Endodermal cell (in vitro differentiated cells): Measurements from ENCODE around the gene ESR2. TPM values are rescaled to one million over a fixed set of nuclear protein-coding genes. Genes with fewer than 3 reads are reported as not detected.
"Not testable (repeated sequence)": the region's sequence is repeated elsewhere in the genome, so short reads cannot be mapped to it uniquely, and the experiment has no call there.

Experiments
- DNase-seq: peaks from one replicate; pipeline ENCODE4 v3.0.0-alpha.2; 2017
- H3K27ac ChIP-seq: 2 replicates; pipeline ENCODE4 v1.5.1; 2013; ENCODE audit warnings: mild to moderate bottlenecking, low read depth, low read length, moderate library complexity
- H3K27me3 ChIP-seq: 2 replicates; pipeline ENCODE4 v1.6.1; 2013; ENCODE audit warnings: mild to moderate bottlenecking, low read length, moderate library complexity; ENCODE audit not compliant: insufficient read depth, control insufficient read depth, poor library complexity, severe bottlenecking
- H3K36me3 ChIP-seq: 2 replicates; pipeline ENCODE4 v1.7.0; 2013; ENCODE audit warnings: mild to moderate bottlenecking, low read length, moderate library complexity; ENCODE audit not compliant: control insufficient read depth, insufficient read depth
- H3K4me1 ChIP-seq: one replicate; pipeline ENCODE4 v1.7.0; 2013; ENCODE audit warnings: low read length; ENCODE audit not compliant: control insufficient read depth, insufficient read depth
- H3K4me3 ChIP-seq: 2 replicates; pipeline ENCODE4 v1.5.1; 2013; ENCODE audit warnings: mild to moderate bottlenecking, low read length, moderate library complexity
- H3K9ac ChIP-seq: 2 replicates; pipeline ENCODE4 v1.6.1; 2013; ENCODE audit warnings: mild to moderate bottlenecking, low read length, moderate library complexity; ENCODE audit not compliant: poor library complexity, severe bottlenecking; ENCODE audit errors: extremely low read depth
- H3K9me3 ChIP-seq: 2 replicates; pipeline ENCODE4 v1.6.1; 2013; ENCODE audit warnings: mild to moderate bottlenecking, low read length, moderate library complexity; ENCODE audit not compliant: control insufficient read depth
- H3K27ac Mint-ChIP-seq: 2 replicates; pipeline ENCODE4 v1.8.0; 2020; ENCODE audit warnings: mixed read lengths
- H3K27me3 Mint-ChIP-seq: 2 replicates; pipeline ENCODE4 v1.8.0; 2021; ENCODE audit warnings: mild to moderate bottlenecking, mixed read lengths; ENCODE audit not compliant: insufficient read depth
- H3K36me3 Mint-ChIP-seq: 2 replicates; pipeline ENCODE4 v1.8.0; 2020; ENCODE audit warnings: low read depth, mixed read lengths
- H3K4me1 Mint-ChIP-seq: 2 replicates; pipeline ENCODE4 v1.8.0; 2020; ENCODE audit warnings: mixed read lengths
- H3K4me3 Mint-ChIP-seq: 2 replicates; pipeline ENCODE4 v1.8.0; 2020; ENCODE audit warnings: mild to moderate bottlenecking, moderate library complexity, mixed read lengths
- H3K9me3 Mint-ChIP-seq: 2 replicates; pipeline ENCODE4 v1.8.0; 2020; ENCODE audit warnings: mild to moderate bottlenecking, mixed read lengths
- WGBS, 2 experiments: methylation state at CpG; one replicate each; pipeline versions ENCODE4 v1.1.5 to v1.1.7; 2013; ENCODE audit warnings: missing lambda C conversion rate in 2 of 2, mixed read lengths in 1 of 2; ENCODE audit not compliant: insufficient coverage in 1 of 2, insufficient read length in 1 of 2; 5-methylcytosine and 5-hydroxymethylcytosine counted together
- total RNA-seq, 2 donors: library from RNA; stranded (reverse); fragmentation: NEBNext Ultra II Directional in 1 of 2; extraction: Animal tissue kit (Norgen Biotek cat#: 25700) in 1 of 2; gene quantifications; 2 replicates in 1 of 2; 3 replicates in 1 of 2; pipeline ENCODE4 v1.2.1, GENCODE V29; 2021
- TF ChIP-seq, protein P1 (sequence below): fragments of 200-600 bp; sonication (generic); conservative IDR thresholded peaks from 2 replicates; pipeline ENCODE4 v1.5.0; 2021; ENCODE audit warnings: antibody characterized with exemption, mild to moderate bottlenecking

Gene ESR2
- total RNA-seq, 2 donors from 2014 or later = 0.57 to 0.66 TPM

DNA sequence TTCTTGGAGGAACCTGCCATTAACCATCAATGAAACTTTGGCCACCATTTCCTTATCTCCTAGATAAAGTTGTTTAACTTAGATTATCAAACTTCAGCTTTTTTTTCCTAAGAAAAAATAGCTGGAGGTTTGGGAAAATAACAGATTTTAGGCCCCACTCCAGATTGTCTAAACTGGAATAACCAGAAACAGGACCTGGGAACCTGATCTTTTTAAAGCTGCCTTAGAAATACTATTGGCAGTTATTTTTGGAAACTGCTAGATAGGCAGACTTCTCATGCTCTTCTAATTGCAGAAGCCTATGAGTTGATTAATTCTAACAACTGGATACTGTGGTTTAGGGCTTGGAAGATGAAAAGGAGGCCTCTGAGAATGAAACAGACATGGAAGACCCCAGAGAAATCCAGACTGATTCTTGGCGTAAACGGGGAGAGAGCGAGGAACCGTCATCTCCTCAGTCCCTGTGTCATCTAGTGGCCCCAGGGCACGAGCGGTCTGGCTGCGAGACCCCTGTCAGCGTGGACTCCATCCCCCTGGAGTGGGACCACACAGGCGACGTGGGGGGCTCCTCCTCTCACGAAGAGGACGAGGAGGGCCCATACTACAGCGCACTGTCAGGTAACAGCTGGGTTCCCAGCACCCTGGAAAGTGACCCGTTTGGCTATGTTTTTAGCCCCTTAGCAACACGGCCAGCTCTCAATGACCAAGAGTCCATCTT, 80.2 kb downstream of the ESR2 start:
- no peak overlapping the region for H3K27ac Mint-ChIP-seq
- Histone ChIP-seq H3K27ac (no peak overlapping the region), H3K27me3 (no peaks in the 10 kb centered on the region), H3K36me3 (peaks cover 93% of the 10 kb centered on the region), H3K4me1 (peaks cover 4% of the 10 kb centered on the region), H3K9ac (no peak overlapping the region), H3K4me3 (no peak overlapping the region), H3K9me3 (no peaks in the 10 kb centered on the region)
- H3K4me3 Mint-ChIP-seq = no peak overlapping the region
- peaks cover 11% of the 10 kb centered on the region for H3K4me1 Mint-ChIP-seq
- H3K27me3 Mint-ChIP-seq = no peaks in the 10 kb centered on the region
- no peaks in the 10 kb centered on the region for H3K9me3 Mint-ChIP-seq
- peaks cover 89% of the 10 kb centered on the region for H3K36me3 Mint-ChIP-seq
- 92 to 97% methylated on average over 14 to 15 of the region's 15 CpGs for WGBS, 2 experiments
- DNase-seq = no peak
- TF ChIP-seq, protein P1, sequence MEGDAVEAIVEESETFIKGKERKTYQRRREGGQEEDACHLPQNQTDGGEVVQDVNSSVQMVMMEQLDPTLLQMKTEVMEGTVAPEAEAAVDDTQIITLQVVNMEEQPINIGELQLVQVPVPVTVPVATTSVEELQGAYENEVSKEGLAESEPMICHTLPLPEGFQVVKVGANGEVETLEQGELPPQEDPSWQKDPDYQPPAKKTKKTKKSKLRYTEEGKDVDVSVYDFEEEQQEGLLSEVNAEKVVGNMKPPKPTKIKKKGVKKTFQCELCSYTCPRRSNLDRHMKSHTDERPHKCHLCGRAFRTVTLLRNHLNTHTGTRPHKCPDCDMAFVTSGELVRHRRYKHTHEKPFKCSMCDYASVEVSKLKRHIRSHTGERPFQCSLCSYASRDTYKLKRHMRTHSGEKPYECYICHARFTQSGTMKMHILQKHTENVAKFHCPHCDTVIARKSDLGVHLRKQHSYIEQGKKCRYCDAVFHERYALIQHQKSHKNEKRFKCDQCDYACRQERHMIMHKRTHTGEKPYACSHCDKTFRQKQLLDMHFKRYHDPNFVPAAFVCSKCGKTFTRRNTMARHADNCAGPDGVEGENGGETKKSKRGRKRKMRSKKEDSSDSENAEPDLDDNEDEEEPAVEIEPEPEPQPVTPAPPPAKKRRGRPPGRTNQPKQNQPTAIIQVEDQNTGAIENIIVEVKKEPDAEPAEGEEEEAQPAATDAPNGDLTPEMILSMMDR = no peak

DNA sequence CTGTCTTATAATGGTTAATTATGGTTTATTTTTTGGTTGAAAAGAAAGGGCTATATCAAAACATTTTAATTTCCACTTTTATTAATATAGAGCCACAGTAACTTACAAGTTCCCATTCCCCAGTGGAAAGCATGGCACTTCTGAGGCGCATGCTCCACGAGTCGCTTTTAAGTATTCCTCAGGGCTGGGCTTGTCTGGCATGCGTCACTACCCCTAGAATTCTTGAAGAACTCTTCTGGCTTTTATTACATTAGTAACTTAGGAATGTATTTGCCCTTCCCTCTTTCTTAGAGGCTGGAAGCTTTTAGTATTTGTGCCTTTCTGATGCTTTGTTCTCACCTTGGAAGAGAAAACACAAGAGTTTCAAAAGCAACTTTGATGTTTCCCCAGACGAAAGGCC, 81.1 kb downstream of the ESR2 start:
- H3K9ac ChIP-seq = no peak overlapping the region
- H3K27ac ChIP-seq = no peak overlapping the region
- H3K9me3 ChIP-seq = no peaks in the 10 kb centered on the region
- H3K4me1 Mint-ChIP-seq = peaks cover 11% of the 10 kb centered on the region
- H3K4me3 Mint-ChIP-seq = no peak overlapping the region
- peaks cover 4% of the 10 kb centered on the region for H3K4me1 ChIP-seq
- DNase-seq = no peak
- peaks cover 93% of the 10 kb centered on the region for H3K36me3 ChIP-seq
- 96 to 98% methylated on average over 4 to 5 of the region's 5 CpGs for WGBS, 2 experiments
- TF ChIP-seq, protein P1 = no peak
- no peaks in the 10 kb centered on the region for H3K27me3 ChIP-seq
- H3K4me3 ChIP-seq = no peak overlapping the region
- no peaks in the 10 kb centered on the region for H3K27me3 Mint-ChIP-seq
- no peak overlapping the region for H3K27ac Mint-ChIP-seq
- H3K36me3 Mint-ChIP-seq = peaks cover 92% of the 10 kb centered on the region
- no peaks in the 10 kb centered on the region for H3K9me3 Mint-ChIP-seq

DNA sequence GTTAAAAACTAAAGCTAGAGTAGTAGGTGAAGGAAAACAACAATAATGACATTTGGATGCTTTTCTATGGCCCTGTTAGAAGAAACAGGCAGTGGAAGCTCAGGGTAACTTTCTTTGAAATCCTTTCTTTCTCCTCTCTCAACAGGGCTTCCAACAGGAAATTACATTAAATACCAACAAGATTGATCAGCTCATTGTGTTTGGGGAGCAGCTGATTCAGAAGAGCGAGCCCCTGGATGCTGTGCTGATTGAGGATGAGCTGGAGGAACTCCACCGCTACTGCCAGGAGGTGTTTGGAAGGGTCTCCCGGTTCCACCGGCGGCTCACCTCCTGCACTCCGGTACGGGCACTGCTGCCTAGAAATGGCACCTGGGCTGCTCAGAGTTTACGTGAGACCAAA, 81.5 kb downstream of the ESR2 start:
- Mint-ChIP-seq H3K9me3 (no peaks in the 10 kb centered on the region), H3K27ac (no peak overlapping the region), H3K4me1 (peaks cover 10% of the 10 kb centered on the region), H3K27me3 (no peaks in the 10 kb centered on the region), H3K36me3 (peaks cover 92% of the 10 kb centered on the region), H3K4me3 (no peak overlapping the region)
- H3K4me1 ChIP-seq = peaks cover 4% of the 10 kb centered on the region
- TF ChIP-seq, protein P1 = no peak
- no peak overlapping the region for H3K27ac ChIP-seq
- no peaks in the 10 kb centered on the region for H3K9me3 ChIP-seq
- H3K9ac ChIP-seq = no peak overlapping the region
- peaks cover 89% of the 10 kb centered on the region for H3K36me3 ChIP-seq
- H3K4me3 ChIP-seq = no peak overlapping the region
- no peak for DNase-seq
- WGBS, 2 experiments = 96% methylated on average over 8 of the region's 8 CpGs; no CpG with 5 or more reads in 1 of the 2 experiments
- H3K27me3 ChIP-seq = no peaks in the 10 kb centered on the region

DNA sequence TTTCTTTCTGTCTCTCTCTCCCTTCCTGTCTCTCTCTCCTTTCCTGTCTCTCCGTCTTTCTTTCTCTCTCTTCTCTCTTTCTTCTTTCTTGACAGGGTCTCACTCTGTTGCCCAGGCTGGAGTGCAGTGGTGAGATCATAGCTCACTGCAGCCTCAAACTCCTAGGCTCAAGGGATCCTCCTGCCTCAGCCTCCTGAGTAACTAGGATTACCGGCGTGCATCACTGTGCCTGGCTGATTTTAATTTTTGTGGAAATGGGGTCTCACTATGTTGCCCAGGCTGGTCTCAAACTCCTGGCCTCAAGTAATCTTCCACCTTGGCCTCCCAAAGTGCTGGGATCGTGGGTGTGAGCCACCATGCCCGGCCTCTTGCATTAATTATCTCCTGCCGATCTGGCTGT, 83.3 kb downstream of the ESR2 start:
- not testable (repeated sequence) for H3K4me3 Mint-ChIP-seq, H3K27me3 Mint-ChIP-seq, DNase-seq, H3K4me1 ChIP-seq, H3K9me3 Mint-ChIP-seq, H3K27ac ChIP-seq, H3K27ac Mint-ChIP-seq, H3K27me3 ChIP-seq, H3K4me1 Mint-ChIP-seq, H3K9ac ChIP-seq, H3K9me3 ChIP-seq, H3K4me3 ChIP-seq
- peaks cover 75% of the 10 kb centered on the region for H3K36me3 Mint-ChIP-seq
- WGBS, 2 experiments = 88 to 92% methylated on average over 6 of the region's 6 CpGs
- peaks cover 73% of the 10 kb centered on the region for H3K36me3 ChIP-seq
